GM12865 (cell line): ENCODE measurements around the gene UBAC2.

ENCODE experiments used
- DNase-seq: peaks from one replicate; pipeline ENCODE4 v3.0.0; 2010; ENCODE audit warnings: low read depth
- H3K4me3 ChIP-seq: 2 replicates; pipeline ENCODE4 v1.5.1; 2011; ENCODE audit warnings: mild to moderate bottlenecking, low read depth, low read length, control low read depth
- TF ChIP-seq, protein P1 (sequence below): IDR thresholded peaks from 2 replicates; pipeline ENCODE4 v1.5.1; 2011; ENCODE audit warnings: low read length, control low read depth, low read depth, inconsistent platforms; ENCODE audit not compliant: insufficient read depth; ENCODE audit errors: missing control alignments

The UBAC2 gene

DNA sequence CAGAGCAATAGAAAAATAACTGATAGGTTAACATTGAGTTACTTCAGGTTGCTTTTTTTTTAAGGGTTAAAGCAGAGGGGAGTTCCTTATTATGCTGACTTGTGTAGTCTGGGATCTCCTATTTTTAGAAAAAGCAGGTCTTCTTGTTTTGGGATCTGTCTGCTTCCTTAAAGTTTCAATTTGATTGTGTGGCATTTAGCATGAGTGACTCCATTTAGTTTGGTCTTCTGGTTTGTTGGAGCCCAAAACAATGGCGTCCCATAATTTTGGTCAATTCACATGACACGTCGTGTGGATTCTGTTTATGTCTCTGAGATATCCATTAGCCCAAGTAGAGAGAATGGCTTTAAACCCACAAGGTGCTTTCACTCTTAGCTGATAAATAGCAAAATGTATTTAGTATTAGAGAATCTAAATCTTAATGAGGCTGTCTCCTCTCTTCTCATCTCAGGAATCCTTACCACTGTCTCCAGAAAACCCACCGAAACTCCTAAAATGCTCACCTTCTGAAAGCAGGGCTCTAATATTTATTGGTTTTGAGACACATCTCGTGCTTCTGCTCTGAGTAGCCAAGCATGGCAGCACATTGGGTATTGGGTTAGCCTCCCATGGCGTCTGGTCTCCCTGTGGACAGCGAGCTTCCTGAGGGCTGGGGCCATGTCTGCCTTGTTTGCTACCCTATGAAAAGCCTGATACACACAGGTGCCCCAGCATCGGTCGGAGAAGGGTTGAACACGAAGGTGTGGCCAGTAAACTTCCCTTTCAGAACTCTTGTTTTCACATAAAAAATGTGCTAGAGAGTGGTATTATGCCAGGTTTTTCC lies 173.7 kb downstream of the UBAC2 start:
- TF ChIP-seq, protein P1, sequence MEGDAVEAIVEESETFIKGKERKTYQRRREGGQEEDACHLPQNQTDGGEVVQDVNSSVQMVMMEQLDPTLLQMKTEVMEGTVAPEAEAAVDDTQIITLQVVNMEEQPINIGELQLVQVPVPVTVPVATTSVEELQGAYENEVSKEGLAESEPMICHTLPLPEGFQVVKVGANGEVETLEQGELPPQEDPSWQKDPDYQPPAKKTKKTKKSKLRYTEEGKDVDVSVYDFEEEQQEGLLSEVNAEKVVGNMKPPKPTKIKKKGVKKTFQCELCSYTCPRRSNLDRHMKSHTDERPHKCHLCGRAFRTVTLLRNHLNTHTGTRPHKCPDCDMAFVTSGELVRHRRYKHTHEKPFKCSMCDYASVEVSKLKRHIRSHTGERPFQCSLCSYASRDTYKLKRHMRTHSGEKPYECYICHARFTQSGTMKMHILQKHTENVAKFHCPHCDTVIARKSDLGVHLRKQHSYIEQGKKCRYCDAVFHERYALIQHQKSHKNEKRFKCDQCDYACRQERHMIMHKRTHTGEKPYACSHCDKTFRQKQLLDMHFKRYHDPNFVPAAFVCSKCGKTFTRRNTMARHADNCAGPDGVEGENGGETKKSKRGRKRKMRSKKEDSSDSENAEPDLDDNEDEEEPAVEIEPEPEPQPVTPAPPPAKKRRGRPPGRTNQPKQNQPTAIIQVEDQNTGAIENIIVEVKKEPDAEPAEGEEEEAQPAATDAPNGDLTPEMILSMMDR: no peak
- H3K4me3 ChIP-seq: no peak overlapping the region
- DNase-seq: peak; percentile 75

DNA sequence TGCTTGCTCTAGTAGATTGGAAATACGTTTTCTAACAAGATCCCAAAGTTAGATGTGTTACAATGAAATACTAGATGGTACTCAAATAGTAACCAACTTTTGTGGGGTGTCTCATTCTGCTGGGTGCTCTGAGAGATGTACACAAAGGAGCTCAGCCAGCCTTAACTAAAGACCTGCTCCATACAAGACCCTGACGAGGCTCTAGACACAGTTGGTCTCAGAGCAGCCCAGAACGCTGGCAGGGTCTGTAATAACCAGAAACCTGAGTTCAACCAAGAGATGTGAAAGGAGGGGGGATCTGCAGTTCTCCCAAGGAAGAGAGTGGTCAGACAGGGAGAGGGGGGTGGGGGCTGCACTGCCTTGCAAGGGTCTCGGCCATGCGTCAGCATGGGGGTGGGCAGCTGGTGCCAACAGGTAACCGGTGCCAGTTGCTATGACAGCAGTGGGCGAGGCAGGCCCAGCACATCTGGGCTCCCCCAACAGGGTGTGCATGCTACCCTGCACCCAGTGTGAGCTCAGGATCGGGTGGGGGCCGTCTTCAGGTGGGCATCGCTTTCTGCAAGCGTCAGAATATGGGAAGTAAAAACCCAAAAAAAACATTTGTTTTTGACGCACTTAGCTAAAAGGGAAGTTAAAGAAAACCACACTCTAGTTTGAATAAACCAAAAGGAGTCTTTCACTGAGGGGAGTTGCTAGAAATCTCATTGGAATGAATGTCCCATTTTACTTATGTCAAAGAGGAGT lies 174.5 kb downstream of the UBAC2 start:
- H3K4me3 ChIP-seq: 0 out of 2 replicates have a peak overlapping the region, but pooled peaks have one; percentile 15

DNA sequence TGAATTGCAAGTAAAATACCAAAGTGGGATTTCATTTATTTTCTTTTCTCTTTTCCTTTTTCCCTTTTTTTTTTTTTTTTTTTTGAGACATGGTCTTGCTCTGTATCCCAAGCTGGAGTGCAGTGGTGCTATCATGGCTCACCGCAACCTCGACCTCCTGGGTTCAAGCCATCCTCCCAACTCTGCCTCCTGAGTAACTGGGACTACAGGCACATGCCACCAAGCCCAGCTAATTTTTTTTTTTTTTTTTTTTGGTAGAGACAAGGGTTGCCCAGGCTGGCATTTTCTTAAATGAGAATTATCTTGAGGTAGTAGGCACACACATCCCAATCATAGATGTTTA lies 175.1 kb downstream of the UBAC2 start:
- DNase-seq: no peak
- TF ChIP-seq, protein P1: no peak
- no peak overlapping the region for H3K4me3 ChIP-seq

More for the DNA sequence above, 174.5 kb downstream of the UBAC2 start:
- DNase-seq: peak; percentile 60
- TF ChIP-seq, protein P1: no peak

DNA sequence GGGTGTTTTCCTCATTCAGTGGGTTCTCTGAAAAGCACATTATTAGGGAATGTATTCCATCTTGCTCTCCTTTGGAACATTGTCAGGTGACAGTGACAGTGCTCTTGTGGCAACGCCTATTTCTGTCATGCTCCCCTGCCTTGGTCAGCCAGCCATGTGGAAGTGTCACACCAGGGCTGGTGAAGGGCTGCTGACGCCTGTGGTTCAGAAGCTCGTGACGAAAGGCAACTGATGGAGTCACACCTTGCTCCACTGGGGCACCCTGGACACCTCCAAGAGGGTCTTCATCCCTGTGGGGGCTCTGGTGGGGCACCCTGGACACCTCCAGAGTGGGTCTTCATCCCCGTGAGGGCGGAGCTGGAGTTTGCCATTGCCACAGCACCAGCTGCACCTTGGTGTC lies 175.5 kb downstream of the UBAC2 start:
- no peak overlapping the region for H3K4me3 ChIP-seq

DNA sequence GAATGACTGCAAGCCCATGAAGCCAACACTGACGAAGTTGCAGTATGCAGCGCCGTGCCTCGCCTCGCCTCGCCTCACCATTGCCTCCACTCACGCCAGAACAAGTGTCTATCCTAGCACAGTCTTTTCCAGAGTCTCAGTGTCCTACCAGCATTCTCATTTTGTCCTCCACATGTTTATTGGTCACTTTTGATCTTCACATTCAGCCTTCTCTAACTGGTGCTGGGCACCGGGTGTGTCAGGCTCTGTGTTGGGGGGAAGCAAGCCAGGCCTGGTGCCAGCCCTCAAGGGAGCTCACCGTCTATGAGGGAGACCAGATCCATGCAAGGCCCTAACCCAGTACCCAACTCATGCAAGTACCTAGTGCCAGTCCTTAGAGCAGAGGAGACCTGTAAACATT lies 176.3 kb downstream of the UBAC2 start:
- no peak overlapping the region for H3K4me3 ChIP-seq
- DNase-seq: no peak
- TF ChIP-seq, protein P1: no peak

More for the DNA sequence above, 175.5 kb downstream of the UBAC2 start:
- TF ChIP-seq, protein P1: no peak
- peak; percentile 83 for DNase-seq

DNA sequence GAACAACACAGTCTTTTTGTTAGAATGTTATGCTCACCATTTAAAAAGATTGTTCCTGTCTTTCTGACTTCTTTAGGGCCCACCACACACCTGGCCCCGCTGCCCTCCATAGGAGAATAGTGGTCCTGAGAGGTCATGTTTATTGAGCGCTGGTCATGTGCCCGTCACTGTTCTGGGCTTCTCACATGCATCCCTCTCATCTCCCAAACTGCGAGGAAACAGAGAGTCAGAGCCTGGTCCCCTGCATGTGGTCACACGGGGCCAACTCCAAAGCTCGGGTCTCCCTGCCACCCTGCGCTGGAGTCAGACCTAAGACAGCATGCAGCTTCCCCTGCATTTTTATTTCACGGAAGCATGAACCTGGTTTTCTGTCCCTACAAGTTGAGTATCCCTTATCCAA lies 177.0 kb downstream of the UBAC2 start:
- no peak overlapping the region for H3K4me3 ChIP-seq
- TF ChIP-seq, protein P1: no peak
- no peak for DNase-seq
